Suppressor macrophage (primary cell): ENCODE measurements around the gene TCF15.
"Not testable (repeated sequence)": the region's sequence is repeated elsewhere in the genome, so short reads cannot be mapped to it uniquely, and the experiment has no call there.

Source experiments
- DNase-seq, 4 experiments: peaks; one replicate each; pipeline ENCODE4 v3.0.0-alpha.2; 2020 to 2022

Gene TCF15

DNA sequence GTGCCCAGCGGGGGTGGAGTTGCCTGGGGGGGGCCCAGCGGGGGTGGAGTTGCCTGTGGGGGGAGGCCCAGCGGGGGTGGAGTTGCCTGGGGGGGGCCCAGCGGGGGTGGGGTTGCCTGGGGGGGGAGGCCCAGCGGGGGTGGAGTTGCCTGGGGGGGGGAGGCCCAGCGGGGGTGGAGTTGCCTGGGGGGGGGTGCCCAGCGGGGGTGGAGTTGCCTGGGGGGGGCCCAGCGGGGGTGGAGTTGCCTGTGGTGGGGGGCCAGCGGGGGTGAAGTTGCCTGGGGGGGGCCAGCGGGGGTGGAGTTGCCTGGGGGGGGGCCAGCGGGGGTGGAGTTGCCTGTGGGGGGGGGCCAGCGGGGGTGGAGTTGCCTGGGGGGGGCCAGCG lies 31.9 kb upstream of the TCF15 start:
- not testable (repeated sequence) for DNase-seq

GRCh38 chr20:641516-641875 lies 31.4 kb upstream of the TCF15 start:
- no peak for DNase-seq

DNA sequence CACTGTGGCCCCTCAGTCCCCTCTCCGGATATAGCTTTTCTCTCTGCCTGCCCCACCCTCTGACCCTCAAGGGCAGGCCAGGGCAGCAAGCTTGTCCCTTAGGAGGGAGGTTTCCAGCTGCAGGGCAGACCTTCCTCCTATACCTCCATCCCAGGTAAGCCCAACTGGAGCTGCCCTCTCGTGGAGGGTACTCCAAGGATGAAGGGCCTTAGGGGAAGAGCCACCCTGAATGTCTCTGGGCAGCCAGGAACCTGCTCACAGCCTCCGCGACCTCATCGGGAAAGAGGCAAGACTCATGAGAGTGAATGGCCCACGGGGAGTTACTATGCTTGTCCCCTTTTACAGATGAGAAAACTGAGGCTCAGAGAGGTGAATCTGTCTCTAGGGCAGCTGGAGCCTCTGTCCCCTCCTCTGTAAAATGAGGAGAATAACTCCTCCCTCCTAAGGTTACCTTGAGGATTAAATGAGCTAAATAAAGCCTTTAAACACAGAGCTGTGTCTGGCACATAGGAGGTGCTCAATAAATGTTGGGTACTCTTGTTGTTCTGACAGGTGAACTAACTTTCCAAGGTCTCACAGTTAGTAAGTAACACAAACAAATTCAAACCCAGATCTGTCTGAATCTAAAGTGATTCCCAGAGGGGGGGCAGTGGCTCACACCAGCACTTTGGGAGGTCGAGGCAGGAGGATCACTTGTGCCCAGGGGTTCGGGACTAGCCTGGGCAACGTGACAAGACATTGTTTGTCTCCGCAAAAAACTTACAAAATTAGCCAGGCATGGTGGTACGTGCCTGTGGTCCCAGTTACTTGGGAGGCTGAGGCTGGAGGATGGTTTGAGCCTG lies 30.8 kb upstream of the TCF15 start:
- no peak for DNase-seq

- DNase-seq, result no peak
Observed at GRCh38 chr20:638579-638978, 28.5 kb upstream of the TCF15 start.

DNA sequence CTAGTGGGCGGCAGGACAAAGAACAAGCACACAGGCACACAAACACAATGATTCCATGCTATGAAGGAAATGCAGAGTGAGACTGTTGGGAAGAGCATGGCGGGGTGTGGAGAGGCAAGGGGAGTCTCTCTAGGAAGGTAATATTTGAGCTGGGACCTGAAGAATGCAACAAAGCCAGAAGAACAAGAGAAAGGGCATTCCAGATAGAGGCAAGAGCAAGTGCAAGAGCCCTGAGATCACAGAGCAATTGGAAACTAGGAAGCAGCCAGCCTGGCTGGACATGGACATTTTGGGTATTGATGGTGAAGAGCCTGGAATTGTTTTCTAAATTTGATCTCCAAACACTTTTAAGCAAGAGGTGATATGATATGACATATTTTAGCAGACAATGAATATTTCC lies 27.4 kb upstream of the TCF15 start:
- DNase-seq, result no peak

DNA sequence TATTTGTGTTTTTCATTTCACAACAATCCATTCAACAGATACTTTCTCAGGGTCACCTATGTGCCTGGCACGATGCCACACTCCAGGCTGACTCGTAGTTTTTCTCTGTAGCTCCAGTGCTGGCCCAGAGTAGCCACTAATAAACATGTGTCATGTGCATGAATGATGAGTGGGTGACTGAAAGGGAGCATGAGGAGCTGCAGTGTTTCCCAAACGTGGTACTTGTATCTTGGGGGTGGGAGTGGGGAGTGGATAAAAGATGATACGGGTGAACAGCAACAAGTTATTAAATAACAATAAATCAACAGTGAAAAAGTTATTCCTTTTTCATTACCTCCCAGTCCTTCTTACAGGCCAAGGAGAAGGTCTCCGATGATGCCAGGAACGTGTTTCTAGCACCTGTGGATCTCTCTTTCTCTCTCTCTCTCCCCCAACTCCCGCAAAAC lies 25.8 kb upstream of the TCF15 start:
- DNase-seq, result no peak

DNA sequence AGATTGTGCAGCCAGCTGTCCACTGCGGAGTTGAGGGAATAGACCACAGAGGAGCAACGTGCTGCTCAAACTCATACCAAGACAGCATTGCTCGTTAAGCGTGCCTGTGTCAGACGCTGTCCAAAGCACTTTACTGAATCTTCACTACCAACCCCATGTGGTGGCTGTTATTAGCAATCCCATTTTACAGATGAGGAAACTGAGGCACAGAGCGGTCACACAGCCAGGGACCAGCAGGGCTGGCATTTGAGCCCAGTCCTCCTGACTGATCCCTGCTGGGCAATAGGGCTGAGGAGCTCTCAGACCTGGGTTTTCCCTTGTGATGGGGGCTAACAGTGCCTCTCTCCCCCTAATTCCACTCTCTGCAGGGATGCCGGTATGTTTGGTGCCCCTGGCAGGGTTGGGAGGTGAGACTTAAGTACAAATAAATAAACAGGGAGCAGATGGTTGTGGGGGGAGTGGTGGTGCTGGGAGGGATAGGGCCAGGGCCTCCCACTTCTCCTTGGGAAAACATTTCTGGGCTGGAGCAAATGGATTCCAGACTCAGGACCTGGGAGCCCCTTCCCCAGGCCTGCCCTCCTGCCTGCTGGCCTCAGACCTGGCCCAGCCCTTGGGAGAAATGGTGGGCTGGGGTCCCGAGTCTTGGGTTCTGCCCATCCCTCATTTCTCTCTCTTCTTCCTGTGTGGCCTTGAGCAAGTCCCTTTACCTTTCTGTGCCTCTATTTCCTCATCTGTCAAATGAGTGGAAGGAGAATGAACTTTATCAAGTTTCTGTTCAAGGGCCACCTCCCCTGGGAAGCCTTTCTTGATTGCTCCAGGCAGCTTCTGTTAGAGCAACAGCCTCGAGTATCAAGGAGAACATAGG lies 25.2 kb upstream of the TCF15 start:
- no peak for DNase-seq

GRCh38 chr20:634148-634925 lies 24.2 kb upstream of the TCF15 start:
- no peak for DNase-seq

DNA sequence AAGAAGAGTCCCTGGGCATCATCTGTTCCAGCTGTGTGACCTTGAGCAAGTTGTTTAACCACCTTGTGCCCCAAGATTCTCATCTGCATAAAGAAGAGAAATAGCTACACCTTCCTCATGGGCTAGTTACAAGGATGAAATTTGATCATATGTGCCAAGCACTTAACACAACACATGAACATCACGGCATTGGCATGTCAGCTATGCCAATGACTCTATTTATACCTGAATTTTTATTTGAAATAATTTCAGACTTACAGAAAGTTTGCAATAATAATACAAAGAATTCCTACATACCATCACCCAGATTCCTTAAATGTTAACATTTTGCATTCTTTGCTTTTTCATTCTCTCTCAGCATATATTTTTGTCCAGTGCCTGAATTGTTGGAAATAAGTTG lies 21.0 kb upstream of the TCF15 start:
- no peak for DNase-seq

- DNase-seq, result no peak
Observed at GRCh38 chr20:626579-626978, 16.5 kb upstream of the TCF15 start.

DNA sequence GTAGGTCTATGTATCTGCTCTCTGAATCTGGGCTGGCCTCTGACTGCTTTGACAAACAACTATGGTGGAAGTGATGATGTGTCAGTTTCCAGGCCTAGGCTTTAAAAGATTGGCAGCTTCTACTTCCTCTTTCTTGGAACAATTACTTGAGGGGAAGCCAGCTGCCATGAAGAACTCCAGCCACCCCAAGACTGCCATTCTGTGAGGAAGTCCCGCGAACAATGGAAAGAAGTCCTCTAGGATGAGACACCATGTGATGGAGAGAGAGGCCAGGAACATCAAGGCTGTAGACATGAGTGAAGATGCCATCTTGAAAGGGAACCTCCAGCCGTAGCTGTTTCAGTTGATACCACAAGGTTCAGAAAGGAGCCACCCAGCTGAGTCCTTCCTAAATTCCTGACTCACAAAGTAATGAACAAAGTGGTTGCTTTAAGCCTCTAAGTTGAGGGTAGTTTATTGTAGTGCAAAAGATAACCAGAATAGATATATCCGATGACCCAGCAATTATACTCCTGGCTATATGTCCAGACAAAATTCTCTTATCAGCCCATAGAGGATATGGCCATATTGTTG lies 15.3 kb upstream of the TCF15 start:
- peak; percentile 51 to 75 (median 68) for DNase-seq

DNA sequence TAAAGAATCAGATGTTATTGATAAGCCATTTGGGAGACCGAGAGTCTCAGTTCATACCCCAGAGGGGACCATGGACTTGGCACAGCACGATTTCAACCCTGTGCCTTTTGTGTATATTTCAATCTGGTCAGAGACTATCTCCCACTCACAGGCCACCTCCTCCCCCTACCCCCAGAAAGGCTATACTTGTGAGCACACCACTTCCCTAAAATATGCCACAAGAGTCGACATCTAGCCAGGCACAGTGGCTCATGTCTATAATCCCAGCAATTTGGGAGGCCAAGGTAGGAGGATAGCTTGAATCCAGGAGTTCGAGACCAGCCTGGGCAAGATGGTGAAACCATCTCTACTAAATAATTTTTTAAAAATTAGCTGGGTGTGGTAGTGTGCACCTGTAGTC lies 13.6 kb upstream of the TCF15 start:
- peak in 3 of 4 experiments; percentile 29 to 47 (median 34) for DNase-seq

DNA sequence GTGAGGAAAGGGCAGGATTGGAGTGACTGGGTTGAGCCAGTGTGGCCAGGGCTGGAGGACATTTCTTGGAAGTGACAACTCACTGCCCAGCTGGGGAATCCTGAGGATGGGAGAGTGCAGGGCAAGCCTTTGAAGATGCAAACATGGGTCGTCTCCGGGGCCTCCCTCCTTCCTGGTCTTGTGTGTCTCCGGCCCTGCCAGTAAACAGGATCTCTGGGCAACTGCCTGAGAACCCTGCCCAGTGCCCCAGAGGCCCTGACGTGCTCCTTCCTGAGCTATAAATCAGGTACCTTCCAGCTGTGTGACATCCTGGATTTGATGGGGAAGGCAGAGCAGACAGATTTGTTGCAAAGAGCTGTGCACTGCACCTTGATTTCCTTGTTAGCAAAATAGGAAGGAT lies 12.9 kb upstream of the TCF15 start:
- DNase-seq, result no peak

GRCh38 chr20:622161-622560 lies 12.1 kb upstream of the TCF15 start:
- DNase-seq, result no peak

DNA sequence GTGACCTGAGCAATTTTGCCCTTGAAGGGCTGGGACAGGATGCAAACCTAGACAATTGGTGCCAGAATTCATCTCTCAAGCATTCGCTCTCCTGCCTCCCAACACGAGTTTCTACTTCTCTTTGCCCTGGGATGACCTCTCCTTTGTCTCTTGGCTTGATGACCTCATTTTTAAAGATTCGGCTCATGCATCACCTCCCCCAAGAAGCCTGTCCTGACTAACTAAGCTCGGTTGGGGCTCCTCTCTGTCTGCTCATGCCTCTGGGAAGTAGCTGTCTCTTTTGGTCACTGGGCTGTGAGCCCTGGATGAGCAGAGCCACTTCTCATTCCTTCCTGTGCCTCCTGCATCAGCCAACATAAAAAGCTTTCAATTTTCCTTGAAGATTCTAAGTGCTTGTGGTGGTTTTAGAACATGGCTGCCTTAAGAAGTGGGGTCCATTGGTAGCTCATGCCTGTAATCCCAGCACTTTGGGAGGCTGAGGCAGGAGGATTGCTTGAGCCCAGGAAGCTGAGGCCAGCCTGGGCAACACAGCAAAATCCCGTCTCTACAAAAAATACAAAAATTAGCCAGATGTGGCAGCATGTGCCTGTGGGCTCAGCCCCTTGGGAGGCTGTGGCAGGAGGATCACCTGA lies 11.1 kb upstream of the TCF15 start:
- peak; percentile 32 to 73 (median 62) for DNase-seq

- DNase-seq, result peak; percentile 15 to 59 (median 40)
Observed at GRCh38 chr20:620246-620645, 10.1 kb upstream of the TCF15 start.

- no peak for DNase-seq
Observed at GRCh38 chr20:618980-619379, 8.9 kb upstream of the TCF15 start.

DNA sequence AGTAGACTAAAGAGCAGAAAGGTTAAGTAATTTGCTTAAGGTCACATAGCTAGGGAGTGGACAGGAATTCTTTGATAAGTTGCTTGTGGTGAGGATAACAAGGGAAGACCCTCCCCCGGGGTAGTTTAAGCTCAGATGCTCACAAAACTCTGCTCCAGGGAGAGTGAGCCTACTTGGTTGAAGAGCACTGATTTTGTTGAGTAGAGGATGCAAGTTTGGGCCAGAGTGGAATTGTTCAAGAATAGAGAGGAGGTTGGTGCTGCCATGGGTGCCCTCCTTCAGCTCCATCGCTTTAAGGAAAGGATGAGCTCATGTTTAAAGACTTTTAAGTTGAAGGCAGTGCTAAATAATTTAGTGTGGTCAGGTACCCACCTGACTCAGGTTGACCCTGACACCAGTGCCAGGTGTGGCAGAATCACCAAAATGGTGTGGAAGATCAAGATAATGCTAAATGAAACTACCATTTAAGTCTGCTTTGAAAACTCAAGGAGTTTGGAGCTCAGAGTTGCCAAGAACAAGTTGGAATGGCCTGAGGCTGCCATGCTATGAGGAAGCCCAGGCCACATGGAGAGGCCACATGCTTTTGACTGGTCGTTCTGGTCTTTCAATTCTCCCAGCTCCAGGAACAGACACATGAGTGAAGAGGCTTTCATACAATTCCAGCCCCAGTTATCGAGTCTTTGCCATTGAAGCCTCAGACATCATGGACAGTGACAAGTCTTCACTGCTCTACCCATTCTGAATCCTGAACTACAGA lies 8.0 kb upstream of the TCF15 start:
- no peak for DNase-seq

DNA sequence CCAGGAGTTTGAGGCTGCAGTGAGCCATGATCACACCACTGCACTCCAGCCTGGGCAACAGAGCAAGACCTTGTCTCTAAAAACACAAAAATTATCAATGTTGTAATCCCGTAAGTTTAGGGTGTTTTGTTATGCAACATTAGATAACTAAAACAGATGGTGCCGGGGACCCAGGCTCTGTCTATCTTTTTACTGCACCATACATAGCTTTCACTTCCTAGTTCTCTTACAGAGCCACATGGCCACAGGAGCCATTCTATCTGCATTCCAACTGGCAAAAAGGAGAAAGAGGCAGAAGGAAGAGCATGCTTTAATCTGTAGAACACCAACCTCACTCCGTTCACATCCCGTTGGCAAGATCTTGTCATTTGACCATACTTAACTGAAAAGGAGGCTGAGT lies 5.4 kb upstream of the TCF15 start:
- peak; percentile 7 to 65 (median 40) for DNase-seq

- no peak for DNase-seq
Observed at GRCh38 chr20:611843-612185, 1.7 kb upstream of the TCF15 start.

GRCh38 chr20:611047-611842 lies 1.1 kb upstream of the TCF15 start:
- DNase-seq, result no peak
